HG03135 (cell line): ENCODE measurements around the gene TMCO4.

Source experiments
- ATAC-seq: cut with Tn5 transposase; IDR thresholded peaks from one replicate; pipeline ENCODE4 v1.9.1; 2021; ENCODE audit warnings: mild to moderate bottlenecking, moderate library complexity; ENCODE audit not compliant: unreplicated experiment

Gene TMCO4

GRCh38 chr1:19723874-19724273 is 75.8 kb downstream of the TMCO4 start:
- no peak for ATAC-seq

GRCh38 chr1:19720973-19721372 is 78.7 kb downstream of the TMCO4 start:
- ATAC-seq: no peak

- no peak for ATAC-seq
Observed at GRCh38 chr1:19720174-19720573, 79.5 kb downstream of the TMCO4 start.

GRCh38 chr1:19717467-19717866 is 82.2 kb downstream of the TMCO4 start:
- no peak for ATAC-seq

GRCh38 chr1:19715334-19716203 is 84.1 kb downstream of the TMCO4 start:
- ATAC-seq: peak; percentile 60

GRCh38 chr1:19712928-19713327 is 86.8 kb downstream of the TMCO4 start:
- ATAC-seq: no peak

GRCh38 chr1:19710825-19711611 is 88.7 kb downstream of the TMCO4 start:
- peak; percentile 56 for ATAC-seq

- no peak for ATAC-seq
Observed at GRCh38 chr1:19709260-19709793, 90.4 kb downstream of the TMCO4 start.

- no peak for ATAC-seq
Observed at GRCh38 chr1:19708567-19709110, 91.1 kb downstream of the TMCO4 start.

- no peak for ATAC-seq
Observed at GRCh38 chr1:19706136-19706535, 93.6 kb downstream of the TMCO4 start.

GRCh38 chr1:19705464-19705863 is 94.3 kb downstream of the TMCO4 start:
- ATAC-seq: no peak

- ATAC-seq: no peak
Observed at GRCh38 chr1:19704247-19705113, 95.2 kb downstream of the TMCO4 start.

GRCh38 chr1:19703280-19703679 is 96.4 kb downstream of the TMCO4 start:
- ATAC-seq: no peak

- ATAC-seq: no peak
Observed at GRCh38 chr1:19700079-19700777, 99.5 kb downstream of the TMCO4 start.

GRCh38 chr1:19698181-19698580 is 101.5 kb downstream of the TMCO4 start:
- ATAC-seq: no peak

- ATAC-seq: no peak
Observed at GRCh38 chr1:19696820-19697219, 102.9 kb downstream of the TMCO4 start.

GRCh38 chr1:19695772-19696171 is 103.9 kb downstream of the TMCO4 start:
- ATAC-seq: no peak

GRCh38 chr1:19694298-19694697 is 105.4 kb downstream of the TMCO4 start:
- no peak for ATAC-seq

GRCh38 chr1:19690342-19690741 is 109.4 kb downstream of the TMCO4 start:
- ATAC-seq: no peak

- no peak for ATAC-seq
Observed at GRCh38 chr1:19689856-19690255, 109.9 kb downstream of the TMCO4 start.
